Natural killer cell (primary cell): Measurements from ENCODE around the gene FOXF1. TPM values are rescaled to one million over a fixed set of nuclear protein-coding genes. Genes with fewer than 3 reads are reported as not detected.

ENCODE experiments used
- ATAC-seq, 3 donors: fragments of 150-1000 bp in 2 of 3; fragments of 200-7000 bp in 1 of 3; cut with Tn5 transposase; 1 replicate in 1 of 3; 2 replicates in 2 of 3; pipeline ENCODE4 v1.10.0; 2021; ENCODE audit warnings: mild to moderate bottlenecking in 2 of 3, moderate library complexity in 2 of 3
- DNase-seq, 2 donors: peaks; one replicate each; pipeline versions ENCODE4 v3.0.0 to v3.0.0-alpha.2; 2013 to 2021; ENCODE audit warnings: mixed read lengths in 1 of 2
- H3K27ac ChIP-seq: one replicate; pipeline ENCODE4 v1.5.1; 2013; ENCODE audit warnings: mild to moderate bottlenecking, low read length
- H3K27me3 ChIP-seq: one replicate; pipeline ENCODE4 v1.6.1; 2013; ENCODE audit warnings: low read length; ENCODE audit not compliant: control insufficient read depth, insufficient read depth
- H3K36me3 ChIP-seq: one replicate; pipeline ENCODE4 v1.6.1; 2013; ENCODE audit warnings: low read length; ENCODE audit not compliant: control insufficient read depth, insufficient read depth
- H3K4me1 ChIP-seq: one replicate; pipeline ENCODE4 v1.6.1; 2013; ENCODE audit warnings: low read length; ENCODE audit not compliant: control insufficient read depth, insufficient read depth
- H3K4me3 ChIP-seq: one replicate; pipeline ENCODE4 v1.5.1; 2013; ENCODE audit warnings: low read length
- H3K9me3 ChIP-seq: one replicate; pipeline ENCODE4 v1.6.1; 2013; ENCODE audit warnings: low read length; ENCODE audit not compliant: control insufficient read depth, insufficient read depth
- H3K27ac Mint-ChIP-seq, 2 donors: one replicate each; pipeline ENCODE4 v1.8.0; 2022; ENCODE audit warnings: mild to moderate bottlenecking in 2 of 2, mixed read lengths in 2 of 2, moderate library complexity in 1 of 2
- H3K27me3 Mint-ChIP-seq, 2 donors: one replicate each; pipeline ENCODE4 v1.8.0; 2022; ENCODE audit warnings: low read depth in 2 of 2, mixed read lengths in 2 of 2
- H3K36me3 Mint-ChIP-seq: one replicate; pipeline ENCODE4 v1.8.0; 2022; ENCODE audit warnings: mixed read lengths
- H3K4me1 Mint-ChIP-seq, 2 donors: one replicate each; pipeline ENCODE4 v1.8.0; 2022; ENCODE audit warnings: mixed read lengths in 2 of 2
- H3K4me3 Mint-ChIP-seq: one replicate; pipeline ENCODE4 v1.8.0; 2022; ENCODE audit warnings: mild to moderate bottlenecking, moderate library complexity, mixed read lengths
- H3K9me3 Mint-ChIP-seq, 2 donors: one replicate each; pipeline ENCODE4 v1.8.0; 2022; ENCODE audit warnings: mixed read lengths in 2 of 2
- WGBS: methylation state at CpG from one replicate; pipeline ENCODE4 v1.1.7; 2013; ENCODE audit warnings: missing lambda C conversion rate; ENCODE audit not compliant: insufficient coverage; 5-methylcytosine and 5-hydroxymethylcytosine counted together
- intact Hi-C: fragments of 100-400 bp; cut with micrococcal nuclease; formaldehyde crosslinking; loops from one replicate; pipeline ENCODE4 v1.14.2; 2022
- total RNA-seq, 4 donors: library from RNA; stranded (reverse); fragments of 120-200 nt in 1 of 4; gene quantifications; one replicate each; pipeline versions ENCODE4 v1.2.3 to v1.2.4, GENCODE V29; 2013 to 2022
- TF ChIP-seq, protein P1 (sequence below): fragments of 200-600 bp; IDR thresholded peaks from one replicate; pipeline ENCODE4 v1.8.0; 2022; ENCODE audit warnings: antibody characterized with exemption

The FOXF1 gene
- total RNA-seq, 3 donors from 2014 or later (not counting 1 experiment from before 2014, with no cell fraction given): not detected

DNA sequence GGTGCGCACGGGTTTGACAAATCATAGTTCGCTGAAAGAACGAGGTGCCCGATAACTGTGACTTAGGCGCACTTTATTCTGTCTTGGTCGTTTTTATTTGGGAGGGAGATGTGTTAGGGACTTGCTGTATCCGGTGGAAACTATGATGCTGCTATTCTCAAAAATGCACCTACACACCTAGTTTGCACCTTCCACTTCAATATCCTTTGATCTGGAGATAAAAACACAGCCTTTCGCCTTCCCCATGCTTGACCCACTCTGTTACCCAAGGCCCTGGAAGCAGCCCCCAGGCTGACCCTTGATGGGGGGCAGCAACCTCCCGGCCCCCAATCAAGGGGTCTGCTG is 15.0 kb upstream of the FOXF1 start:
- no peaks in the 10 kb centered on the region for H3K36me3 ChIP-seq
- H3K9me3 ChIP-seq: no peaks in the 10 kb centered on the region
- H3K27me3 ChIP-seq: peaks cover 40% of the 10 kb centered on the region
- Mint-ChIP-seq H3K36me3 (no peaks in the 10 kb centered on the region), H3K4me1 (peaks cover 0 to 5% of the 10 kb centered on the region in 2 donors), H3K9me3 (no peaks in the 10 kb centered on the region), H3K4me3 (no peak overlapping the region), H3K27ac (no peak overlapping the region), H3K27me3 (peaks cover 60 to 72% of the 10 kb centered on the region in 2 donors)
- intact Hi-C loops: no loop called here
- no peak for DNase-seq
- 14% methylated on average over 8 of the region's 10 CpGs for WGBS
- H3K27ac ChIP-seq: no peak overlapping the region
- H3K4me1 ChIP-seq: no peaks in the 10 kb centered on the region
- TF ChIP-seq, protein P1, sequence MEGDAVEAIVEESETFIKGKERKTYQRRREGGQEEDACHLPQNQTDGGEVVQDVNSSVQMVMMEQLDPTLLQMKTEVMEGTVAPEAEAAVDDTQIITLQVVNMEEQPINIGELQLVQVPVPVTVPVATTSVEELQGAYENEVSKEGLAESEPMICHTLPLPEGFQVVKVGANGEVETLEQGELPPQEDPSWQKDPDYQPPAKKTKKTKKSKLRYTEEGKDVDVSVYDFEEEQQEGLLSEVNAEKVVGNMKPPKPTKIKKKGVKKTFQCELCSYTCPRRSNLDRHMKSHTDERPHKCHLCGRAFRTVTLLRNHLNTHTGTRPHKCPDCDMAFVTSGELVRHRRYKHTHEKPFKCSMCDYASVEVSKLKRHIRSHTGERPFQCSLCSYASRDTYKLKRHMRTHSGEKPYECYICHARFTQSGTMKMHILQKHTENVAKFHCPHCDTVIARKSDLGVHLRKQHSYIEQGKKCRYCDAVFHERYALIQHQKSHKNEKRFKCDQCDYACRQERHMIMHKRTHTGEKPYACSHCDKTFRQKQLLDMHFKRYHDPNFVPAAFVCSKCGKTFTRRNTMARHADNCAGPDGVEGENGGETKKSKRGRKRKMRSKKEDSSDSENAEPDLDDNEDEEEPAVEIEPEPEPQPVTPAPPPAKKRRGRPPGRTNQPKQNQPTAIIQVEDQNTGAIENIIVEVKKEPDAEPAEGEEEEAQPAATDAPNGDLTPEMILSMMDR: no peak
- ATAC-seq: no peak
- no peak overlapping the region for H3K4me3 ChIP-seq

DNA sequence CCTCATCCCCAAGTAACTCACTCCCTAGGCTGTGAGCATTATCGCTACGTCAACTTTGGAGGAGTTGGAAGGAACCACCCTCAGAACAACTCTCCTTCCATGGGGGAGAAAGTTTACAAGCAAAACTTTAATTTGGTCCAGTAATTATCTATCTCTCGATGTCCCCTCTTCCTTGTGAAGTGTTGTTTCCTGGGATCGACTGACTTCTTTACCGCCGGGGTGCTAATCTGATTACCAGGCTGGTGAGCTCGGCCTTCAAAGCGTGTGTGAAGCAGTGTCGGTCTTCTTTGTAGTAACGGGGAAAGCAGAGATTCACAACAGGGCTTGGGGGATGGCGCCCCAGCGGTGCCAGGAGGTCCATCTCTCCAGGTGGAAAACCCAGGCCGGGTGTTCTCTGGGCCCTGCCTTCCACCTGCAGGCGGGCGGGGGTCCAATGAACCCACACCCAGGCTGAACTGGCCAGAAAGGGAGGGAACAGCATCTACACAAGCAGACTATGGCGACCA is 14.5 kb upstream of the FOXF1 start:
- intact Hi-C loops: no loop called here
- Histone ChIP-seq H3K4me1 (no peaks in the 10 kb centered on the region), H3K27ac (no peak overlapping the region), H3K9me3 (no peaks in the 10 kb centered on the region), H3K4me3 (no peak overlapping the region), H3K27me3 (peaks cover 40% of the 10 kb centered on the region), H3K36me3 (no peaks in the 10 kb centered on the region)
- Mint-ChIP-seq H3K9me3 (no peaks in the 10 kb centered on the region), H3K27ac (no peak overlapping the region), H3K4me1 (peaks cover 0 to 5% of the 10 kb centered on the region in 2 donors), H3K4me3 (no peak overlapping the region), H3K36me3 (no peaks in the 10 kb centered on the region), H3K27me3 (peaks cover 64 to 71% of the 10 kb centered on the region in 2 donors)
- ATAC-seq: no peak
- DNase-seq: no peak
- TF ChIP-seq, protein P1: no peak
- WGBS: 6% methylated on average over 14 of the region's 16 CpGs

DNA sequence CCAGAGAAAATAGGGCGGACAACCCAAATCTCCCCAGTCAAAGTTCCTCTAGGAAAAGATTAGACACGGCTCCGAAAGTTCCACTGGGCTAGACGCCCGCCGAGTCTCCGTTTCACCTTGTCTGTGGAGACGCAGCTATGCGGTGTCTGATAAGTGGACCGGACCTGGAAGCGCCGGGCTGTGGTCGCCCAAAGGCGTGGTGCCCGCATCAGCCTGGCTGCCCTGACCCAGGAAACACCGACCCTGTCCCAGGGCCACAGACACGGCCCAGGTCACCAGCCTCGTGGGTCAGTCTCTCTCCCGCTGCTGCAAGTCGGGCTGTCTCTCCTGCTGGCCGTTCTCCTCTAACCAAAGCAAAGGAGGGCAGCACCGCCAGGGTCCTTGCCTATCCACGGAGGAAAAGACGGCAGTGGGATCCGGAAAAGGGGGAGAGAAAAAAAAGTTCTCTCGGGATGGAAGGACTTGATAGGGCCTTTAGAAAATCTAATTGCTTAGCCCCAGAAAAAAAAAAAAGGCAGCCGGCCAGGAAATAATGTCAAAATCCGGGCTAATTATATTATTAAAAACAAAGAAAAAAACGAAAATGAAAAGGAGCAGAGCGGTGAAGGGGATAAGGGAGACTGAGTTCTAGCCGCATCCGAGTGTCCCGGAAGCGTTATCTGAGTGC is 13.9 kb upstream of the FOXF1 start:
- H3K9me3 Mint-ChIP-seq: no peaks in the 10 kb centered on the region
- ATAC-seq (no peak), DNase-seq (no peak)
- peaks cover 0 to 5% of the 10 kb centered on the region in 2 donors for H3K4me1 Mint-ChIP-seq
- no peak overlapping the region for H3K4me3 Mint-ChIP-seq
- TF ChIP-seq, protein P1: no peak
- no peak overlapping the region for H3K4me3 ChIP-seq
- no peak overlapping the region for H3K27ac Mint-ChIP-seq
- no peaks in the 10 kb centered on the region for H3K4me1 ChIP-seq
- peaks cover 61 to 71% of the 10 kb centered on the region in 2 donors for H3K27me3 Mint-ChIP-seq
- WGBS: 9% methylated on average over 33 of the region's 34 CpGs
- H3K9me3 ChIP-seq: no peaks in the 10 kb centered on the region
- H3K27me3 ChIP-seq: peaks cover 46% of the 10 kb centered on the region
- H3K27ac ChIP-seq: no peak overlapping the region
- no peaks in the 10 kb centered on the region for H3K36me3 Mint-ChIP-seq
- no peaks in the 10 kb centered on the region for H3K36me3 ChIP-seq
- intact Hi-C loops: no loop called here
